C4-2B (cell line): ENCODE measurements around the gene TRDMT1.

Experiments used
- ZFX ChIP-seq: fragments of 450-650 bp; IDR thresholded peaks from 2 replicates; pipeline ENCODE4 v1.6.1; 2017
- TF ChIP-seq, protein P1 (sequence below): fragments of 450-650 bp; conservative IDR thresholded peaks from 2 replicates; pipeline ENCODE4 v1.5.1; 2017; ENCODE audit warnings: mild to moderate bottlenecking

GRCh38 chr10:17217631-17218232 is 16.3 kb upstream of the TRDMT1 start:
- TF ChIP-seq ZFX = no peak
- TF ChIP-seq, protein P1, sequence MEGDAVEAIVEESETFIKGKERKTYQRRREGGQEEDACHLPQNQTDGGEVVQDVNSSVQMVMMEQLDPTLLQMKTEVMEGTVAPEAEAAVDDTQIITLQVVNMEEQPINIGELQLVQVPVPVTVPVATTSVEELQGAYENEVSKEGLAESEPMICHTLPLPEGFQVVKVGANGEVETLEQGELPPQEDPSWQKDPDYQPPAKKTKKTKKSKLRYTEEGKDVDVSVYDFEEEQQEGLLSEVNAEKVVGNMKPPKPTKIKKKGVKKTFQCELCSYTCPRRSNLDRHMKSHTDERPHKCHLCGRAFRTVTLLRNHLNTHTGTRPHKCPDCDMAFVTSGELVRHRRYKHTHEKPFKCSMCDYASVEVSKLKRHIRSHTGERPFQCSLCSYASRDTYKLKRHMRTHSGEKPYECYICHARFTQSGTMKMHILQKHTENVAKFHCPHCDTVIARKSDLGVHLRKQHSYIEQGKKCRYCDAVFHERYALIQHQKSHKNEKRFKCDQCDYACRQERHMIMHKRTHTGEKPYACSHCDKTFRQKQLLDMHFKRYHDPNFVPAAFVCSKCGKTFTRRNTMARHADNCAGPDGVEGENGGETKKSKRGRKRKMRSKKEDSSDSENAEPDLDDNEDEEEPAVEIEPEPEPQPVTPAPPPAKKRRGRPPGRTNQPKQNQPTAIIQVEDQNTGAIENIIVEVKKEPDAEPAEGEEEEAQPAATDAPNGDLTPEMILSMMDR = no peak
